ENCODE measurements around the gene TMEM253. TPM values are rescaled to one million over a fixed set of nuclear protein-coding genes. Genes with fewer than 3 reads are reported as not detected.

TMEM253 gene
- polyA plus RNA-seq, 3 donors: 0.05 TPM; not detected in 2

DNA sequence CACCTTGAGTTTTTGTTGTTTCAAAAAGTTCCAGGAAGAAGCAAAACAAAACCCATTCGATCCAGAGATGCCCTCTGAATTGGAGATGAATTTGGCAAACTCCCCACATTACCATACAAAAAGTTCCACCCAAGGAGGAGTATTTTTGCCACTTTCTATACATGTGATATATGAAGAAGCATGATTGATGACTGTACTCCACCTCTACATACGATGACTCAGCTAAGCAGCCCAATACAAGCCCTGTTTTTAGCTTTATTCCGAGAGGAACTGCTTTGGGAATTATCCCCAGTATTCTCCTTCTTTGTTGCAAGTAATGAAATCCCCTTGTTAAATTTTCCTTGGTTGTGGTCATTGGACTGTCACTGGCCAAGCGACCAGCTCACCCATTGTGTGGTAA lies 11.4 kb downstream of the TMEM253 start:
- TF ChIP-seq, protein P1, sequence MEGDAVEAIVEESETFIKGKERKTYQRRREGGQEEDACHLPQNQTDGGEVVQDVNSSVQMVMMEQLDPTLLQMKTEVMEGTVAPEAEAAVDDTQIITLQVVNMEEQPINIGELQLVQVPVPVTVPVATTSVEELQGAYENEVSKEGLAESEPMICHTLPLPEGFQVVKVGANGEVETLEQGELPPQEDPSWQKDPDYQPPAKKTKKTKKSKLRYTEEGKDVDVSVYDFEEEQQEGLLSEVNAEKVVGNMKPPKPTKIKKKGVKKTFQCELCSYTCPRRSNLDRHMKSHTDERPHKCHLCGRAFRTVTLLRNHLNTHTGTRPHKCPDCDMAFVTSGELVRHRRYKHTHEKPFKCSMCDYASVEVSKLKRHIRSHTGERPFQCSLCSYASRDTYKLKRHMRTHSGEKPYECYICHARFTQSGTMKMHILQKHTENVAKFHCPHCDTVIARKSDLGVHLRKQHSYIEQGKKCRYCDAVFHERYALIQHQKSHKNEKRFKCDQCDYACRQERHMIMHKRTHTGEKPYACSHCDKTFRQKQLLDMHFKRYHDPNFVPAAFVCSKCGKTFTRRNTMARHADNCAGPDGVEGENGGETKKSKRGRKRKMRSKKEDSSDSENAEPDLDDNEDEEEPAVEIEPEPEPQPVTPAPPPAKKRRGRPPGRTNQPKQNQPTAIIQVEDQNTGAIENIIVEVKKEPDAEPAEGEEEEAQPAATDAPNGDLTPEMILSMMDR (IDR thresholded peaks at IDR 0.05): no peak
- H3K9ac ChIP-seq (ENCODE audit: insufficient read depth, low read length, poor library complexity, severe bottlenecking): no peak overlapping the region
- no peaks in the 10 kb centered on the region for H4K20me1 ChIP-seq (ENCODE audit: insufficient read depth, low read length)
- Mint-ChIP-seq H3K4me1 (peaks cover 23% of the 10 kb centered on the region), H3K27me3 (ENCODE audit: low read depth in 3 of 3) (peaks cover 0 to 3% (median 0%) of the 10 kb centered on the region in 3 donors), H3K36me3 (no peaks in the 10 kb centered on the region), H3K27ac (no peak overlapping the region), H3K4me3 (no peak overlapping the region), H3K9me3 (no peaks in the 10 kb centered on the region)
- H3K36me3 ChIP-seq (replicated peaks in 1 of 2; ENCODE audit: control insufficient read depth in 1 of 2, insufficient read depth in 2 of 2, low read length in 2 of 2): no peaks in the 10 kb centered on the region
- no peak overlapping the region for H3K4me2 ChIP-seq (replicated peaks; ENCODE audit: extremely low read depth, low read length, poor library complexity, severe bottlenecking)
- no peak for DNase-seq
- no peak overlapping the region for H2AFZ ChIP-seq (ENCODE audit: insufficient read depth, low read depth, low read length, poor library complexity, severe bottlenecking)
- WGBS (ENCODE audit: insufficient coverage): no CpG with 5 or more reads among the region's 4 CpGs
- no peaks in the 10 kb centered on the region for H3K9me3 ChIP-seq (replicated peaks in 1 of 2; ENCODE audit: control insufficient read depth in 1 of 2, insufficient read depth in 1 of 2, low read length in 2 of 2)
- H3K4me3 ChIP-seq (replicated peaks in 1 of 3; ENCODE audit: low read depth in 2 of 3, low read length in 3 of 3): no peak overlapping the region
- intact Hi-C loops (cut with micrococcal nuclease): no loop called here
- H3K27me3 ChIP-seq (ENCODE audit: control insufficient read depth in 2 of 2, insufficient read depth in 2 of 2, low read length in 2 of 2): no peaks in the 10 kb centered on the region
- no peak overlapping the region for H3K27ac ChIP-seq (ENCODE audit: low read depth in 1 of 2, low read length in 2 of 2)
- H3K79me2 ChIP-seq (ENCODE audit: insufficient read depth, low read length): no peaks in the 10 kb centered on the region
- H3K4me1 ChIP-seq (ENCODE audit: control insufficient read depth in 1 of 2, insufficient read depth in 2 of 2, low read length in 2 of 2): peaks cover 11 to 13% of the 10 kb centered on the region in 2 donors

DNA sequence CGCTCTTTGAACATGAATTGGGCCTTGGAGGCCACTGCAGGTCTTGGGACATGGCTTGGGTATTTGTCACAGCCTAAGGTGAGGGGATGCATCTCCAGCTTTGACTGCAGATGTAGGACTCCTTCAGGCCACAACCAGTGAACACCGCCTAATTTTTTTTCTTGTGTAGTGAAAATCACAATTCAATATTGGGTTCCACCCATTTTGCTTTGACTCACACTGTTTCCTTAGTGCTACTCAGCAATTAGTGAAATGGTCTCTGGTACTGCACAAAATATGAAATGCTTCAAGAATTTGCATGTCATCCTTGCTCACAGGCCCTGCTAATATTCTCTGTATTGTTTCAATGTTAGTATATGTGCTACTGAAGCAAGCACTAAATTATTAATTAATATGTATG lies 12.5 kb downstream of the TMEM253 start:
- no peak for DNase-seq
- Histone ChIP-seq H3K36me3 (replicated peaks in 1 of 2; ENCODE audit: control insufficient read depth in 1 of 2, insufficient read depth in 2 of 2, low read length in 2 of 2) (no peaks in the 10 kb centered on the region), H3K79me2 (ENCODE audit: insufficient read depth, low read length) (no peaks in the 10 kb centered on the region), H3K27me3 (ENCODE audit: control insufficient read depth in 2 of 2, insufficient read depth in 2 of 2, low read length in 2 of 2) (no peaks in the 10 kb centered on the region), H2AFZ (ENCODE audit: insufficient read depth, low read depth, low read length, poor library complexity, severe bottlenecking) (no peak overlapping the region), H4K20me1 (ENCODE audit: insufficient read depth, low read length) (no peaks in the 10 kb centered on the region), H3K27ac (ENCODE audit: low read depth in 1 of 2, low read length in 2 of 2) (no peak overlapping the region), H3K4me1 (ENCODE audit: control insufficient read depth in 1 of 2, insufficient read depth in 2 of 2, low read length in 2 of 2) (peaks cover 10 to 11% of the 10 kb centered on the region in 2 donors), H3K4me3 (replicated peaks in 1 of 3; ENCODE audit: low read depth in 2 of 3, low read length in 3 of 3) (no peak overlapping the region), H3K9me3 (replicated peaks in 1 of 2; ENCODE audit: control insufficient read depth in 1 of 2, insufficient read depth in 1 of 2, low read length in 2 of 2) (no peaks in the 10 kb centered on the region), H3K9ac (ENCODE audit: insufficient read depth, low read length, poor library complexity, severe bottlenecking) (no peak overlapping the region), H3K4me2 (replicated peaks; ENCODE audit: extremely low read depth, low read length, poor library complexity, severe bottlenecking) (no peak overlapping the region)
- no CpG with 5 or more reads among the region's 2 CpGs for WGBS (ENCODE audit: insufficient coverage)
- no peaks in the 10 kb centered on the region for H3K36me3 Mint-ChIP-seq
- no peak overlapping the region for H3K4me3 Mint-ChIP-seq
- TF ChIP-seq, protein P1 (IDR thresholded peaks at IDR 0.05): no peak
- intact Hi-C loops (cut with micrococcal nuclease): no loop called here
- peaks cover 20% of the 10 kb centered on the region for H3K4me1 Mint-ChIP-seq
- no peaks in the 10 kb centered on the region for H3K9me3 Mint-ChIP-seq
- no peak overlapping the region for H3K27ac Mint-ChIP-seq
- H3K27me3 Mint-ChIP-seq (ENCODE audit: low read depth in 3 of 3): peaks cover 0 to 4% (median 0%) of the 10 kb centered on the region in 3 donors

Data from CD14-positive monocyte (primary cell).